Left renal pelvis (tissue), 4 donors: ENCODE results near the gene ATXN3L. TPM values are rescaled to one million over a fixed set of nuclear protein-coding genes. Genes with fewer than 3 reads are reported as not detected.

ENCODE experiments used
- DNase-seq, 4 donors: peaks; one replicate each; pipeline ENCODE4 v3.0.0-alpha.2; 2013; ENCODE audit warnings: low read depth in 4 of 4, low spot score in 3 of 4
- polyA plus RNA-seq, 4 donors: library from polyadenylated mRNA; unstranded; fragments of 120-200 nt; gene quantifications; one replicate each; pipeline ENCODE4 v1.2.1, GENCODE V29; 2013; ENCODE audit not compliant: insufficient read length in 4 of 4

Gene ATXN3L
- polyA plus RNA-seq = not detected

DNA sequence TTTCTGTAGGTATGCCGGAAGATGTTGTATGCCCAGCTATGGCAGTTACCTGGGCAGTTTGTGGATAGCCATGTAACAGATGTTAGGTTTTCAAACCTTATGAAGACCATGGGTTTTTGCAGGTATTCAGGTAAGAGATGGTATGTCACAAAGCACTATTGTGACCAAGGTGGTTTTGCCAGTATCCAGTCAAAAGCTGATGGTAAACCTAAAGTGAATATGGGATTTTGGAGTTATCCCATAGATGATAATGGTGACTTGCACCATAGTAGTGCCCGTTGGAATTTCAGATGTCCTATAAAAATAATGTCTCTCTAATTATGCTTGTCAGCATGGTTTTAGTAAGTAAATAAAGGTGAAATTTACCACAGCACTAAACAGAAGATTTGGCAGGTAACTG, at the start of gene ATXN3L:
Gene ATXN3L (minus strand): TSS at position 101 of the 400 bp plus-strand sequence. CDS start 119 bp downstream, outside the sequence.
- DNase-seq = no peak

DNA sequence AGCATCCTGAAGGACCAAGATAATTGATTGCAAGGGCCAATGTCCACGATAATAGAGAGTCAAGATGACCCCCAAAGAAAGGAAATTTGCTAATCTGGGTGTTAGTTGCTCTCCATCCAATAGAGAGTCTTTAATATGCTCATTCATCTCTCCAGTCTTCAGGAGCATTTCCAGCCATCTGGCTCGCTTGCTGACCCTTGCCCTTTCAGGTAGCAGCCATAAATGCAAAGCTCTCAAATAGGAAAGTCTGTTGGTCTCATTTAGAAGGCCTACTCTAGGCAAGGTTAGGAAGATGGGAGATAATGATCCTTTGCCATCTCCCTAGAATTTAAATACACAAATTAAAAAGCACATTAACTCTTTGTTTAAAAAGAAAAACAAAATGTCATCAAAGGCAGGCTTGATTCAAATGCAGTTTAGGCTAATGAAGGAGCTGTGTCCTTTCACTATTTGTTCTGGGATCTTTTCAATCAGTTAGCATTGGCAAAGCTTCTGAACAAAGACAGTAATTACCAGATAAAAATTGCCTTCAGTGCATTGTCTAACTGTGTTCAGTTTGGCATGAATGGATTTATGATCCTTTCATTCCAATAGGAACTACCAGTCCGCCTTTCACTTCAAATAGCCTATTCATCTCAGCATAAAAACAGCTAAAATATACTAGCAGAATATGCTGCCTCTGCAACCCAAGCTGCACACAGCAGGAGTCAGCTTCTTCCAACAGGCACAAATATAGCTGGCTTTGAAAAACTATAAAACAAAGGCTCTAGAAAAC, 49.6 kb upstream of the ATXN3L start:
- no peak for DNase-seq

- no peak for DNase-seq
These were observed 48.1 kb upstream of the ATXN3L start for GRCh38 chrX:13367950-13368349.

DNA sequence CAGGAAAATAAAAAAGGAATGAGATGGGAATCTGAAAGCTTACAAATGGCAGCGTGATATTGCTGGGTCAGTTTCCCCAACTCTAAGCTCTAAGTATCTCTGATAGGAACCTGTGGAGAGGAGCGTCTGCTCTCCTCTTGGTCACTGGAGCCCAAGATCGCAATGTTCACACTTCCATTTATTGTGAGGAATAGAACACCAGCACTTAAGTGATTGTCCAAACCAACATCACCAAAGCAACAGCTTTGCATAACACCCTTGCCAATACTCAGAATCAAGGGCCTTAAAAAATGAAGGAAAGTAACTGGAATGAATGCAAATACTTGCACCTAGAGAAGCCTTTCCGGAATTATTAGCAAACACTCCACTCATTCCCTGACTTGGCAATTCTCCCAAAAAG, 46.8 kb upstream of the ATXN3L start:
- DNase-seq = no peak

- DNase-seq = no peak
These were observed 45.3 kb upstream of the ATXN3L start for GRCh38 chrX:13365161-13365560.

DNA sequence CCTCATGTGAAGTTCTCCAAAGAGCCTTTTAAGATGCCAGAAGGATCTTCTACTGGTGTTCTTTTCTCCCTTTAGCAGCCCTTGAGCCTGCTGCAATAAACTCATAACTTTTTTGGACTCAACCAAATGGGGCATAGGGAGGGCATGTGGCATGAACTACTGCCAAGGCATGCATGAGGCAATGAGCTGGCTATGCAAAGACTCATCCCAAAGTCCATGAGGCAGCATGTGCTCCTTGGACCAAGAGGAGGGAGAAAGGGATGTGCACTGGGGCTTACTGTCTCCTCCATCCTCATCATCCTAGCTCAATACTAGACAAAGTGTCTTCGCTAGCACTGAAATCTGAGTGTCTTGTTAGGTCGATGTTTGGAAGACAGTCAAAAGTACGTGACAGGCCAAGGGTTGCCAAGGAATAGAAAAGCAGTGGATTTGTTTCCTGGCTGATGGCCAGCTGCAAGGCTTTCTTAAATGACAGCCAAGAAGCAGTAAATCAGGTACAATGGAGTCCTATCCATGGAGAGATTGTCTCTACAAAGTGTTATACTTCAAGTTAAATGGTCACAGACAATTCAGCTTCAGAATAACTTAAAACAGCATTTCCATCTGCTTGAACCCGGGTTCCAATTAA, 44.5 kb upstream of the ATXN3L start:
- no peak for DNase-seq

DNA sequence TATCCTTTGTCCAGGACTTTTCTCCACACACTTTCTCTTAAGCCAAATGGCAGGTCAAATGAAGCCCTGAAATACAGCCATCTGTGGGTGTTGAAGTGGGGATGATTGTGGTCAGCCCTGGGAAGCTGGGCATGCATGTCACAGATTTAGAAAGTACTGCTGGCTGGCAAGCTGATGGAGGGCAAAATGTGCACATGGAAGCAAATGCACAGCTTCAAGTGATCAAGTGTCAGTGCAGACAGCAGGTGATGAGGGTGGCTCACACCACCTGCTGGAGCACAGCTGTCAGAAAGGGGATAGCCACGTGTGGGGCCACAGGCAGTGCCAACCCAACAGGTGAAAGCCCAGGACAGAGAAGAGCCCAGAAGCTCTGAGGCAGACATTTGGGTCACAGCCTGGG, 40.3 kb upstream of the ATXN3L start:
- DNase-seq = no peak

GRCh38 chrX:13357925-13358324, 38.1 kb upstream of the ATXN3L start:
- DNase-seq = no peak

GRCh38 chrX:13346646-13347045, 26.8 kb upstream of the ATXN3L start:
- DNase-seq = no peak

DNA sequence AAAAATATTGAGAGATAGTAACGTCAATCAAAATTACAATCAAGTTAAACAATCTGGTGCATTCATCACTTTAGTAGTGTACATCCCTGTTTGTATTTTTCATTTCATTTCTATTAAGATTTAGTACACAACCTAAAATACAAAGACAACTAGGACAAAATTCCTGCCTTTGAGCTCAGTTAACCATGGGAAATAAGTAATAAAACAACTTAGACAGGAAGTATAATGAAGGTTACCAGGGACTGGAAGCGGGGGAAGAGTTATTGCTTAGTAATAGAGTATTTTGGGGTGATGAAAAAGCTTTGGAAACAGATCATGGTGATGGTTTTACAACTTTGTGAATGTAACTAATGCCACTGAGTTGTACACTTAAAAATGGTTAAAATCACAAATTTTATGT, 25.6 kb upstream of the ATXN3L start:
- no peak for DNase-seq

DNA sequence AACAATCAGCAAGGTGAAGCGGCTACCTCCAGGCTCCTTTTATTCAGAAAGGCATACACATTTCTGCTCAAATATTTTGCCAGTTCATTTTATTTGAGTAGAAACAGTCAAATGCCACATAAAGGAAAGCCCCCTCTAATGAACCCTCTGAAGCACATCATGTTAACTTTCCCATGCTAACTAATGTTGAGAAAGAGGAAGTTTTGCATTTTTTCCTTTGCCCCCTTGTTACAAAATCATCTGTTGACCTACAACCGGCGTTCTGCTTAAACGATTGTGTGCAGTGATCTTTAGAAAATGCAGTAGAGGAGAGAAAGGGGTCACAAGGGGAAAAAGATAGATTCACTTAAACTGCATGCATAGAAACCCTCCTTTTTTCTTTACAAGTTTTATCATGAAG, 25.2 kb upstream of the ATXN3L start:
- DNase-seq = no peak

DNA sequence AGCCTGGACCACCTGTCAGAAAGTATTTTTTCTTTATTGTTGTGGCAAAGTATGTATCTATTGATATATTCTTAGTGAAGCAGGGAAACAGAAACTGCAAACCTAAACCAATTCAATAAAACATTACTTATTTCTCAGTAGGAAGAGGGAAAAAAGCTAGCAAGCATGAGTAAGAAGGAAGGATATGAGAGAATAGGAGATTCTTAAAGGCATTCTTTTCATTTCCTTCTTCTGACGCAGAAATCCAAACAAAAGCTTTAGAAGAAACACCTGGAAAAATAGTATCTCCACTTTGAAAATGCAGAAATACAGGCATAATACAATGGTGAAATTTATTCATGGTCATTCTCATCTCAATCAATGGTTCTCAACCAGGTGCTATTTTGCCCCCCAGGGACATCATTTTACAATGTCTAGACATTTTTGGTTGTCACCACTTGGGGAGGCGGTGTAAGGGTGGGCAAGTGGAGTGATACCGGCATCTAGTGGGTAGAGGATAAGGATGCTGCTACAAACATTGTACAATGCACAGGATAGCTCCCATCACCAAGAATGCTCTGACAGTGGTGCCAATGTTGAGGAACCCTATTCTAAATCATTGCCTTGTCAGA, 21.7 kb upstream of the ATXN3L start:
- DNase-seq = no peak

GRCh38 chrX:13340182-13340791, 20.4 kb upstream of the ATXN3L start:
- DNase-seq = no peak

GRCh38 chrX:13339607-13340006, 19.8 kb upstream of the ATXN3L start:
- DNase-seq = no peak

DNA sequence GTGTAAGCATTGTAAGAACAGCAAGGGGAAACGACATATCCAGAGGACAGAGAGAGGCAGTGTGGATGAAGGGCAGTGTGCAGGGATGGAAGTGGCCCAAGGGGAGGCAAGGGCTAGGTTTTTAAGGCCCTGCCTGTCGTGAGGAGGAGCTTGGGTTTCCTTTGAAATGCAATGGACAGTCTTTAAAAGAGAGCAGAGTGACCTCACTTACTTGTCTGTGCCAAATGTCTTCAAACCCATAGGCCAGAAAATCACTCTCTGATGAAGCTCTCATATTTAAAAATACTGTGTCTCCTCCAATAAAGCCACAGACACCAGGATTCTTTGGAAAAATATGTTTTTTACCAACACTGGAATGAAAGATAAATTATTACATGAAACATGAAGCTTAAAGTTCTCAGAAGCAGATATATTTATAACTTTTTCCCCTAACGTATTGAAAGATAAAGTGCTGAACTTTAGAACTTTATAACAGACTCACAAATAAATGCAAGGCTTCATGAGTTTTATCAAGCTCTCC, 19.2 kb upstream of the ATXN3L start:
- DNase-seq = no peak

DNA sequence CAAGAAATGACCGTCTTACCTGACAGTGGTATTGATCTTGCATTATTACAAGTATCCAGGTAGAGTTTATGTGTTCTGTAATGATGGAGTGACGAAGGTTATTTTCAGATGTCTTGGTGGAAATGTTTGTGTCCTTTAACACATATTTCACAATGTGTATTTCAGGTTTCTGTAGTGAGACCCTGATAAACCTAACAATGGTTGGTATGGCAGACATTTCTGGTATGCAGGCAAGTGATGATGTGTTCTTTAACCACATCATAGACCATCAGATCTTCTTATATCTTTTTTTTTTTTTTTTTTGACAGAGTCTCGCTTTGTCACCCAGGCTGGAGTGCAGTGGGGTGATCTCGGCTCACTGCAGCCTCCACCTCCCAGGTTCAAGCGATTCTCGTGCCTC, 14.6 kb upstream of the ATXN3L start:
- DNase-seq = no peak

DNA sequence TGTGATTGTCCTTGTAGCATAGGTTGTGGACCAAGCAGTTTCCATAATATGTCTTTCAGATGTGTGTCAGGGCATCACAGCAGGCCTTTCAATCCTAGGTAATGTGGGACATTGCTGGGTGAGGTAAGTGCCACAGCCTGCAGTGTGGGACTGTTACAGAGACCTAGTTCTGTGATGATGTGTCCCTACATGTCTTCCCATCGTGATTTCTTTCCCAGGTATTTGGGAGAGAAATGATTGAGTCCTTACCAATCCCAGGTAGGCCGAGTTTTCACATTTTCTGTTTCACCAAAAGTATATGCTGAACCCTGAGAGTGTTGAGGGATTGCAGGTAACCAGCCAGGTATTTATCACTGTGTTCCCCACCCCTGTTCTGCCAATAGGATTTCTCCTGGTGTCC, 10.6 kb upstream of the ATXN3L start:
- no peak for DNase-seq

GRCh38 chrX:13327666-13328065, 7.8 kb upstream of the ATXN3L start:
- no peak for DNase-seq

DNA sequence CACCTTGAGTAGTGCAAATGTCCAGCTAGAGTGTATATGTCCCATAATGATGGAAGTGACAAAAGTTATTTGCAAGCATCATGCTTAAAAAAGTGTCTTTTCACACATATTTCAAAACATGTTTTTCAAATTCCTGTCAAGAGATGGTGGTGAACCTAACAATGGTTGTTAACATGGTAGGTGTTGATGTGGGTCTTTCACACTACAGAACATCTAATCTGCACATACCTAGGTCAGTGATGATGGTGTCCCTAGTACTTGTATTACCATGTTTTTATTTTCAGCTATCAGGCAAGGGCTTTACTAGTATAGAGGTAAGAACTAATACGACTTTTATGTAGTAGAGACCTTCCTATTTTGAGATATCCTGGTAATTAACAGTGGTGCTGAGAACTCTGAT, 3.4 kb upstream of the ATXN3L start:
- no peak for DNase-seq

DNA sequence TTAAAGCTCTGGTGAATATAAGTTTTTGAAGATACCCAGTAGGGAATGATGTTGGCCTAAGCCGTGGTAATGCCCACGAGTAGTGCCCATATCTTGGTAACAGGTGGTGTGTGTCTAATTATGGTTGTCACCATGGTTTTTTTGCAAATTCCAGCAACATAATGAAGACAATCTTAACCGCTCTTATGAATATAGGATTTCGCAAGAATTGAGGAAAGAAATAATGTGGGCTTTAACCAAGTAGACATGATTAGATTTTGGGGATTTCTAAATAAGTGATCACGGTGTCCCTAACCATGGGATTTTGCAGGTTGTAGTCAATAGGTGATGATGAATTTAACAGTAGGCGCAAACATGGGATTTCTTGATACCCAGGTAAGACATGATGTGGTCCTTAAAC, 2.5 kb downstream of the ATXN3L start:
- DNase-seq = no peak

DNA sequence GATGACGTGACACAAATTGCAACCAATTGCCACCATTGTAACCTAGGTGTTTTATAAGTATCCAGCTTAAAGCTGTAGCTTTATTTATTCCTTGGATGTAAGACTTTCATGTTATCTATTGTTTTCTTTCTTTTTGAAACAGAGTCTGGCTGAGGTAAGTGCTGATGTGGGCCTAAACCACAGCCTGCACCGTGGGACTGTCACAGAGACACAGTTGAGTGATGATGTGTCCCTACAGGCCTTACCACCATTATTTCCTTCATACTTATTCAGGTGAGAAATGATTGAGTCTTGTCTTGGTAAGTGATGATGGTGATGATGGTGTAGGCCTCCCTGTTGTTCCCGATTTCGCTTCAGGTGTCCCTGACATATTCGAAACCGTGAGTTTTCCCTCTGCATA, 8.3 kb downstream of the ATXN3L start:
- no peak for DNase-seq
